GM19099 (cell line): Measurements from ENCODE around the gene SNX18.

ENCODE experiments used
- POLR2A ChIP-seq: IDR thresholded peaks from 3 replicates; pipeline ENCODE4 v1.6.1; 2011; ENCODE audit warnings: low read depth; ENCODE audit not compliant: insufficient read length; ENCODE audit errors: extremely low read depth

Gene SNX18

GRCh38 chr5:54551292-54551691 is 33.7 kb downstream of the SNX18 start:
- TF ChIP-seq POLR2A = no peak

GRCh38 chr5:54551926-54552325 is 34.4 kb downstream of the SNX18 start:
- no peak for TF ChIP-seq POLR2A

- TF ChIP-seq POLR2A = no peak
Measured at GRCh38 chr5:54552446-54552845, 34.9 kb downstream of the SNX18 start.

DNA sequence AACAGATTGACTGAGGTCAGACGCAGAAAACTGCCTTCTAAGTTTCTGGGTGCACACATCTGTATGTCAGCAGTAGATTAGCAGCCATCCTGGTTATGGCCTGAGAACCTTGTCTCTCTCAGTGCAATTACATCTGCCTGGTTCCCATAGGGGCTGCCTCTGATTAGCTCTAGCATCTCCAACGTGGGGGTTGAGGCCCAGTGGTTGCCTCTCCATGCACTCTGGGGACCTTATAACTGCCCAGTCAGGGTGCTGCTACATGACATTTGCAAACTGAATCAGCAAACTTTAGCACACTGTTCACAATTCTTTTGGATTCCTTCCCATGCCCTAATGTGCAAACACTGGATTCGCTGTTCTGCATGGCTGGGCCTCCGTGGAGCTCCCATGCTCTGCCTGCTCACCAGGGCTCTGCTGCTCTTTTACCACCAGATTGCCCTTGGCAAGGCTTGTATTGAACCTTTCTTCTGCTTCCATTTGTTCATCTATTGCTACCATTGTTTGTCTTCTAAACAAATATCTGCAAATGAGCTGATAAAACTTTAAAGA is 36.2 kb downstream of the SNX18 start:
- no peak for TF ChIP-seq POLR2A

DNA sequence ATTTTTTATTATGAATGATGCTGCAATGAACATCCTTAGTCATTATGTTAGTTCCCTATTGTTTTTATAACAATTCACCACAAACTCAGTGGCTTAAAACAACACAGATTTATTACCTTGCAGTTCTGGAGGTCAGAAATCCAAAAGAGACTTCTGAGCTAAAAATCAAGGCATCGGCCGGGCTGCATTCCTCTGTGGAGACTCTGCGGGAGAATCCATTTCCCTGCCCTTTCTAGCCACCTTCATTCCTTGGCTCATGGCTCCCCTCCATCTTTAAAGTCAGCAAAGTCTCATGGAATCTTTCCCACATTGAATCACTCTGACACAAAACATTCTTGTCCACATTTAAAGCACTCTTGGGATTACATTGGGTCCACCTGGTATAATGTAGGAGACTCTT is 38.6 kb downstream of the SNX18 start:
- no peak for TF ChIP-seq POLR2A

- TF ChIP-seq POLR2A = no peak
Measured at GRCh38 chr5:54558362-54558761, 40.8 kb downstream of the SNX18 start.

DNA sequence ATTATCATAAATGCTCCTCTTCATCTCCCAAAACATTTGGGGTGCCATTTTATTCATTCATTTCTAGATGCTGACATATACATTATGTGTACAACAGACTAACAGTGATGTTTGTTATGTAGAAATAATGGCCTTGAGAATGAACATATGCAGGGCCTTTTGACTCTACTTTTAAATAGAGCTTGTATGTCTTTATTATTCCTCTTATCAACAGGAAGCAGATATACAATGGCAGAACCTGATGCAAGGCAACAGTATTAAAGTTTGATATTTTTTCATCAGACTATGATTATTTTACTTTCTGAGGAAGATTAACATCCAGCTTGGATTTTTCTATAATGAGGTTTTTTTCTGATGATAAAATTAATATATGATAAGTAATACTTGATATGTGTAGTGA is 44.1 kb downstream of the SNX18 start:
- TF ChIP-seq POLR2A = no peak

GRCh38 chr5:54563083-54563761 is 45.7 kb downstream of the SNX18 start:
- no peak for TF ChIP-seq POLR2A

DNA sequence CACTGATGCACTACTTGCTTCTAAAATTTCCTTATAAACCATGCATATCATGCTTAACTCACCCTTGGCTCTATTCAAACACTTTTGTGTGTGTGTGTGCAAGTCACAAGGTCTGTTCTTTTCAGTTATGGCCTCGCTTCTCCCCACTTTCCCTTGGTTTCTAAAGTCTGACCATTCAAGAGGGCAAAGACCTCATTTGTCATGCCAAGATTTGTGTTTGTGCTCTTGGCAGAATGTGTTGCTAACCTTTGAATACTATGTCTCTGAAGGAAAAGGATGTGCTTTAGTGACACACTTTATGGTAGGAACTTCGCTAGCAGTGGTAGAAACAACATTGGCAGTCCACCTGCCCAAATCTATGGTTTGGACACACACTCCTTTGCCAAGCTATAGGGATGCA is 50.4 kb downstream of the SNX18 start:
- TF ChIP-seq POLR2A = no peak

GRCh38 chr5:54570916-54571315 is 53.4 kb downstream of the SNX18 start:
- no peak for TF ChIP-seq POLR2A

GRCh38 chr5:54571462-54571861 is 53.9 kb downstream of the SNX18 start:
- no peak for TF ChIP-seq POLR2A

GRCh38 chr5:54573812-54574489 is 56.4 kb downstream of the SNX18 start:
- no peak for TF ChIP-seq POLR2A

GRCh38 chr5:54577528-54577927 is 60.0 kb downstream of the SNX18 start:
- TF ChIP-seq POLR2A = no peak

DNA sequence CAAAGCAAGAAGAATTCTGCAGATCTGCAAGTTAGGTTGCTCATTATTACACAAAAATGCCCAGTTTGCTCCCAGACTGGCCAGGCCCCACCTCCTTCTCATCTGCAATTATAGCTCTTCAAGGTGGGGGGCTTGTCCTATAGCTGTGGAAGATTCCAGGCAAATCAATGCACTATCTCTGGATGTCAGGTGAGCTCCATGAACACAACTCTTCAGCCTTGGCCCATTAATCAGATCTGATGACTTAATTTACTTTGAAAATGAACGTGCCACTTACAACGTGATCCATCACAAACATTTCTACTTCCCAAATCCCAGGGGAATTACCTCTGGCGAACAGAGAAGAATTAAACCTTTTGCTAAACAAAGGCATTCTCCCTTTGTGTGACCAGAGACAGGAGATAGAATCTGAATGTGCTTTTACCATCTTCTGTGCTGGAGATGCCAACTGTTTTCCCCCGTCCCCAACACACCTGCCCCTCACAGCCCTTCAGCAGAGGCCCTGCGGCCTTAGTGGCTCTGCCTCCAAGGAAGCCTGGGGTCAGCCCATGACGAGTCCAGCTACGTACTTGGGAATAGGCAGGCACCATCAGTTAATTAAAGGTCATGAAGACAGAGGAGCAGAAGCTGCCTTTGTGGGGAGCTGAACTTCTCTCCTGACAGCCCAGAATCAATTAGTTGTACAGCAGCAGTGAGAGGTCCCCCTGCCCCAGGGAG is 60.5 kb downstream of the SNX18 start:
- TF ChIP-seq POLR2A = no peak

GRCh38 chr5:54579591-54580295 is 62.2 kb downstream of the SNX18 start:
- no peak for TF ChIP-seq POLR2A
